GM12878 (cell line): ENCODE results near the gene BTBD9. TPM values are rescaled to one million over a fixed set of nuclear protein-coding genes. Genes with fewer than 3 reads are reported as not detected.

Experiments
- ATAC-seq: fragments of 200-7000 bp; cut with Tn5 transposase; 3 replicates; pipeline ENCODE4 v1.9.1; 2020; ENCODE audit warnings: mild to moderate bottlenecking, moderate library complexity
- BruUV-seq: library from RNA; stranded (reverse); fragments of 400-500 nt; replicated peaks from 2 replicates; lab custom pipeline; 2021; lab: Mats Ljungman, UMichigan
- CTCF ChIA-PET: fragments of 300-600 bp; sonication (Branson Sonifier 250); formaldehyde crosslinking; extraction: SDS; loops from one replicate; lab custom pipeline; 2021; ENCODE audit warnings: inconsistent platforms; lab: Yijun Ruan, JAX
- POLR2A ChIA-PET: fragments of 350-600 bp; formaldehyde crosslinking; extraction: SDS; loops from one replicate; lab custom pipeline; 2021; ENCODE audit warnings: inconsistent platforms; lab: Charles Lee
- RAD21 ChIA-PET: fragments of 300-600 bp; sonication (Branson Sonifier 250); formaldehyde crosslinking; loops from one replicate; lab custom pipeline; 2023; ENCODE audit warnings: antibody characterized with exemption; ENCODE audit not compliant: unreplicated experiment; lab: Charles Lee
- SMC1A ChIA-PET: fragments of 300-600 bp; sonication (Branson Sonifier 250); formaldehyde crosslinking; loops from one replicate; lab custom pipeline; 2023; ENCODE audit not compliant: unreplicated experiment, uncharacterized antibody; lab: Charles Lee
- DNase-seq: peaks from one replicate; pipeline ENCODE4 v3.0.0-alpha.2; 2011; ENCODE audit warnings: low read depth, low spot score
- FAIRE-seq: peaks from 3 replicates; lab custom pipeline; 2011; peaks lifted over from hg19 to GRCh38; lab: Jason Lieb, UNC
- H2AFZ ChIP-seq: 2 replicates; pipeline ENCODE4 v1.6.0; 2011; ENCODE audit warnings: low read depth, low read length, control low read depth; ENCODE audit not compliant: control insufficient read depth
- H3K27ac ChIP-seq: 2 replicates; pipeline ENCODE4 v1.5.1; 2011; ENCODE audit warnings: control low read depth; ENCODE audit not compliant: control insufficient read depth, insufficient read depth
- H3K27me3 ChIP-seq, 2 experiments: replicated peaks in 1 of 2; 2 replicates each; pipeline versions ENCODE4 v1.6.0 to v1.6.1; 2011; ENCODE audit warnings: low read length in 1 of 2; ENCODE audit not compliant: control insufficient read depth in 2 of 2, insufficient read depth in 2 of 2
- H3K36me3 ChIP-seq, 2 experiments: 2 replicates each; pipeline ENCODE4 v1.5.1; 2011; ENCODE audit warnings: low read length in 1 of 2; ENCODE audit not compliant: control insufficient read depth in 2 of 2, insufficient read depth in 2 of 2
- H3K4me1 ChIP-seq: 2 replicates; pipeline ENCODE4 v1.6.1; 2011; ENCODE audit warnings: mild to moderate bottlenecking, low read length, moderate library complexity, mixed read lengths; ENCODE audit not compliant: control insufficient read depth, insufficient read depth
- H3K4me2 ChIP-seq: 2 replicates; pipeline ENCODE4 v1.6.0; 2011; ENCODE audit warnings: control low read depth; ENCODE audit not compliant: control insufficient read depth, insufficient read depth
- H3K4me3 ChIP-seq: fragments of 200-600 bp; sonication (generic); 2 replicates; pipeline ENCODE4 v1.5.1; 2016
- H3K79me2 ChIP-seq: 2 replicates; pipeline ENCODE4 v1.6.0; 2011; ENCODE audit warnings: low read length; ENCODE audit not compliant: control insufficient read depth, insufficient read depth
- H3K9ac ChIP-seq: 2 replicates; pipeline ENCODE4 v1.8.0; 2011; ENCODE audit warnings: low read length, control low read depth, mixed read lengths; ENCODE audit not compliant: control insufficient read depth, insufficient read depth
- H3K9me3 ChIP-seq: replicated peaks from 3 replicates; pipeline ENCODE4 v1.5.1; 2011; ENCODE audit warnings: mild to moderate bottlenecking, low read length; ENCODE audit not compliant: control insufficient read depth, insufficient read depth
- H4K20me1 ChIP-seq: 2 replicates; pipeline ENCODE4 v1.6.0; 2011; ENCODE audit not compliant: control insufficient read depth, insufficient read depth
- BACH1 ChIP-seq: fragments of 450-650 bp; IDR thresholded peaks from 2 replicates; pipeline ENCODE4 v1.6.1; 2017; ENCODE audit warnings: mild to moderate bottlenecking, borderline replicate concordance
- CBX5 ChIP-seq: sonication (generic); IDR thresholded peaks from 2 replicates; pipeline ENCODE4 v1.6.1; 2016; ENCODE audit warnings: low read depth, moderate library complexity, mild to moderate bottlenecking, inconsistent platforms
- ETV6 ChIP-seq, 2 experiments: fragments of 450-650 bp in 1 of 2; IDR thresholded peaks in 1 of 2; conservative IDR thresholded peaks in 1 of 2; 2 replicates each; pipeline ENCODE4 v1.6.1; 2014; ENCODE audit warnings: antibody characterized with exemption in 1 of 2, borderline replicate concordance in 1 of 2, low read depth in 1 of 2, mild to moderate bottlenecking in 1 of 2, moderate library complexity in 1 of 2
- IKZF2 ChIP-seq, 2 experiments: fragments of 450-650 bp; IDR thresholded peaks; 2 replicates each; pipeline ENCODE4 v1.6.1; 2017; ENCODE audit warnings: mild to moderate bottlenecking in 2 of 2, moderate library complexity in 2 of 2
- IRF4 ChIP-seq: IDR thresholded peaks from 2 replicates; pipeline ENCODE4 v1.6.1; 2011; ENCODE audit warnings: low read depth, low read length
- KLF5 ChIP-seq: fragments of 450-650 bp; IDR thresholded peaks from 2 replicates; pipeline ENCODE4 v1.6.1; 2014; ENCODE audit warnings: mild to moderate bottlenecking; ENCODE audit not compliant: partially characterized antibody
- LARP7 ChIP-seq: fragments of 450-650 bp; IDR thresholded peaks from 2 replicates; pipeline ENCODE4 v1.6.1; 2017; ENCODE audit warnings: mild to moderate bottlenecking
- NFIC ChIP-seq: IDR thresholded peaks from 2 replicates; pipeline ENCODE4 v1.6.1; 2012; ENCODE audit warnings: low read depth, mild to moderate bottlenecking, inconsistent platforms, low read length, moderate library complexity
- RFX5 ChIP-seq: IDR thresholded peaks from 2 replicates; pipeline ENCODE4 v1.6.1; 2011; ENCODE audit warnings: low read depth, low read length, improper control_type of control experiment
- SMC3 ChIP-seq: IDR thresholded peaks from 2 replicates; pipeline ENCODE4 v1.6.1; 2011; ENCODE audit warnings: low read length, improper control_type of control experiment, borderline replicate concordance
- SPI1 ChIP-seq: IDR thresholded peaks from 2 replicates; pipeline ENCODE4 v1.6.1; 2011; ENCODE audit warnings: low read depth, mild to moderate bottlenecking, low read length, moderate library complexity, borderline replicate concordance; ENCODE audit not compliant: insufficient read depth
- STAT3 ChIP-seq: IDR thresholded peaks from 2 replicates; pipeline ENCODE4 v1.6.1; 2011; ENCODE audit warnings: low read depth, low read length, improper control_type of control experiment
- ZBED1 ChIP-seq: IDR thresholded peaks from 2 replicates; pipeline ENCODE4 v1.6.1; 2016; ENCODE audit warnings: borderline replicate concordance
- WGBS: methylation state at CpG from one replicate; pipeline ENCODE4 v1.1.6; 2016; ENCODE audit warnings: low lambda C conversion rate; ENCODE audit not compliant: insufficient replicate concordance, insufficient coverage; ENCODE audit errors: missing lambda C conversion rate; 5-methylcytosine and 5-hydroxymethylcytosine counted together
- in situ Hi-C: fragments of 300-500 bp; cut with MboI; formaldehyde crosslinking; loops from 9 replicates; pipeline ENCODE4 v1.14.3; 2018; ENCODE audit warnings: mixed read lengths
- intact Hi-C: fragments of 100-400 bp; cut with micrococcal nuclease; formaldehyde crosslinking; loops from one replicate; pipeline ENCODE4 v1.14.2; 2022; ENCODE audit not compliant: unreplicated experiment
- polyA plus RNA-seq, 11 experiments: library from polyadenylated mRNA; depleted of rRNA in 4 of 11; unstranded in 6 of 11; stranded (reverse) in 5 of 11; fragments of >200 nt; fragmentation: Nextera tagmentation in 4 of 11; fragmentation: Illumina TruSeq in 1 of 11; extraction: Ambion mirVana in 4 of 11; extraction: Trizol in 1 of 11; gene quantifications; 1 replicate in 1 of 11; 2 replicates in 10 of 11; pipeline versions ENCODE4 v1.2.1 to v1.2.3, GENCODE V29; 2011 to 2016; ENCODE audit warnings: inconsistent platforms in 2 of 11, missing spikeins in 2 of 11, low read depth in 1 of 11
- total RNA-seq, 4 experiments: library from RNA; depleted of rRNA in 3 of 4; stranded (reverse); fragments of >200 nt in 3 of 4; fragmentation: Illumina TruSeq in 1 of 4; extraction: Trizol in 1 of 4; gene quantifications; 2 replicates each; pipeline versions ENCODE4 v1.2.1 to v1.2.3, GENCODE V29; 2013 to 2021
- TF ChIP-seq, protein P1 (sequence below): IDR thresholded peaks from 2 replicates; pipeline ENCODE4 v1.6.1; 2011; ENCODE audit warnings: low read depth, mild to moderate bottlenecking, low read length, moderate library complexity, borderline replicate concordance; ENCODE audit errors: extremely low read depth
- TF ChIP-seq, protein P2 (sequence below): IDR thresholded peaks from 2 replicates; pipeline ENCODE4 v1.6.1; 2012; ENCODE audit warnings: low read length, inconsistent platforms

The BTBD9 gene
- total and polyA plus RNA-seq, 10 of the 15 experiments (the other 5 are each of a cell fraction or from before 2014, with no cell fraction given), result 0.22 to 8.6 (median 4.6) TPM

DNA sequence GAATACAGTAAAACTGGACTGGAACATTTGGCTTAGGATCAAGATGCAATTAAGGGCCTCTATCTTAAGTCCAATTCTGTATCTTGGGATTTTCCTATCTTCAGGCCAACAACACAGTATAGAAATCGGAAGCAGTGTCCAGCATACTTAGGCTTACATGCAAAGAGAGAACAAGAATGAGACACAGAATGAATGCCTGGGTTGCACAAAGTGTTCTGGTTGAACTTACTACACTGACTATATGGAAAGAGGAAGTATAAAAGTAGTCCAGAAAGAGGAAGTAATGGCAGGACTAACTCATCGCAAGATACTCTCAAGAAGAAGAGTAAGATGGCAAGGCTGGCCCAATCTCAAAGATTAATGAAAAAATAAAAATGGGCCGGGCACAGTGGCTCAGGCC is 87.6 kb downstream of the BTBD9 start:
- in situ Hi-C loops, result no loop called here
- POLR2A ChIA-PET, result no interaction called here
- TF ChIP-seq CBX5 (0 out of 2 replicates have a peak, but pooled peaks have one; percentile 47), ZBED1 (no peak), ETV6 (conservative IDR thresholded peaks at IDR 0.05 in 1 of 2, IDR thresholded peaks at IDR 0.05 in 1 of 2; ENCODE audit: borderline replicate concordance in 1 of 2, low read depth in 1 of 2) (0 out of 4 replicates have a peak, but pooled peaks of 1 of the 2 experiments have one; percentile 27), IKZF2 (IDR thresholded peaks at IDR 0.05) (peak; percentile 25 to 30; a peak in 1 of 4 replicates), SPI1 (peak; percentile 5; the same call in 1 of the 2 replicates), NFIC (0 out of 2 replicates have a peak, but pooled peaks have one; percentile 8)
- TF ChIP-seq, all 136 proteins: peak for 5
- no peaks in the 10 kb centered on the region; a peak in 1 of 4 replicates for H3K36me3 ChIP-seq
- 2% methylated on average over 3 of the region's 3 CpGs for WGBS
- no peak overlapping the region for H3K27ac ChIP-seq
- no peak overlapping the region for H2AFZ ChIP-seq
- H3K27me3 ChIP-seq, result no peaks in the 10 kb centered on the region
- intact Hi-C loops, result no loop called here
- H3K4me1 ChIP-seq, result no peaks in the 10 kb centered on the region
- ChIA-PET CTCF (interaction anchor here (1.5 kb wide), 1 partner anchor 19 kb away, joined by 5 read pairs; no protein-coding TSS in a partner anchor), SMC1A (no interaction called here), RAD21 (no interaction called here)
- no peak overlapping the region for H3K4me3 ChIP-seq
- no peaks in the 10 kb centered on the region for H4K20me1 ChIP-seq
- FAIRE-seq (no peak), ATAC-seq (peak; percentile 94), DNase-seq (peak; percentile 56)
- H3K9me3 ChIP-seq, result peaks cover 2% of the 10 kb centered on the region; the same call in 2 of the 3 replicates
- H3K79me2 ChIP-seq, result no peaks in the 10 kb centered on the region
- H3K9ac ChIP-seq, result no peak overlapping the region
- no TSS peak for BruUV-seq
- 0 out of 2 replicates have a peak overlapping the region, but pooled peaks have one; percentile 28 for H3K4me2 ChIP-seq

DNA sequence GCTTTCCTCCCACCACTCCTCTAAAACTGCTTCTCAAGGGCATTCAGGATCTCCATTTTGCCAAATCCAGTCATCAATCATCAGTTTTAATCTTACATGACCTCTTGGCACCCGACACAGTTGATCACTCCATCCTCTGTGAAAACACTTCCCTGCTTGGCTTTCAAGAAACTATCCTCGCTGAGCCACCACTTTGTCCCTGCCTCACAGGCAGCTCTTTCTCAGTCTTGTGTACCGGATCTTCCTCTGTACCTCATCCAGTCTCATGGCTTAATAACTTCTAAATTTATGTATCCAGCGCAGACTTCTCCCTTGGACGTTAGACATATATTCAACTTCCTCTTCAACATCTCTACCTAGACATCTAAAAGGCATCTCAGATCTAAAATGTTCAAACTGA is 89.9 kb downstream of the BTBD9 start:
- H3K9me3 ChIP-seq, result peaks cover 2% of the 10 kb centered on the region; the same call in 2 of the 3 replicates
- RAD21 ChIA-PET, result no interaction called here
- CTCF ChIA-PET, result no interaction called here
- H2AFZ ChIP-seq, result no peak overlapping the region
- intact Hi-C loops (no loop called here), in situ Hi-C loops (no loop called here)
- no peak for ATAC-seq
- SMC1A ChIA-PET, result interaction anchor here (2.4 kb wide), 1 partner anchor 20 kb away, joined by 10 read pairs; no protein-coding TSS in a partner anchor
- no peaks in the 10 kb centered on the region for H3K27me3 ChIP-seq
- POLR2A ChIA-PET, result no interaction called here
- TF ChIP-seq KLF5, result no peak
- TF ChIP-seq, protein P1, sequence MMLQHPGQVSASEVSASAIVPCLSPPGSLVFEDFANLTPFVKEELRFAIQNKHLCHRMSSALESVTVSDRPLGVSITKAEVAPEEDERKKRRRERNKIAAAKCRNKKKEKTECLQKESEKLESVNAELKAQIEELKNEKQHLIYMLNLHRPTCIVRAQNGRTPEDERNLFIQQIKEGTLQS, result no peak
- TF ChIP-seq BACH1, result no peak
- TF ChIP-seq, protein P2, sequence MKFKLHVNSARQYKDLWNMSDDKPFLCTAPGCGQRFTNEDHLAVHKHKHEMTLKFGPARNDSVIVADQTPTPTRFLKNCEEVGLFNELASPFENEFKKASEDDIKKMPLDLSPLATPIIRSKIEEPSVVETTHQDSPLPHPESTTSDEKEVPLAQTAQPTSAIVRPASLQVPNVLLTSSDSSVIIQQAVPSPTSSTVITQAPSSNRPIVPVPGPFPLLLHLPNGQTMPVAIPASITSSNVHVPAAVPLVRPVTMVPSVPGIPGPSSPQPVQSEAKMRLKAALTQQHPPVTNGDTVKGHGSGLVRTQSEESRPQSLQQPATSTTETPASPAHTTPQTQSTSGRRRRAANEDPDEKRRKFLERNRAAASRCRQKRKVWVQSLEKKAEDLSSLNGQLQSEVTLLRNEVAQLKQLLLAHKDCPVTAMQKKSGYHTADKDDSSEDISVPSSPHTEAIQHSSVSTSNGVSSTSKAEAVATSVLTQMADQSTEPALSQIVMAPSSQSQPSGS, result no peak
- no peak for TF ChIP-seq RFX5
- TF ChIP-seq SMC3, result no peak
- TF ChIP-seq IRF4, result no peak
- no peak for TF ChIP-seq LARP7
- no peak for TF ChIP-seq STAT3
- H3K9ac ChIP-seq, result no peak overlapping the region
- H3K4me1 ChIP-seq, result no peaks in the 10 kb centered on the region
- no peaks in the 10 kb centered on the region for H3K79me2 ChIP-seq
- no peak for DNase-seq
- WGBS, result 97% methylated on average over 5 of the region's 5 CpGs
- H3K36me3 ChIP-seq, result no peaks in the 10 kb centered on the region; a peak in 1 of 4 replicates
- FAIRE-seq, result no peak
- H3K4me2 ChIP-seq, result no peak overlapping the region
- no TSS peak for BruUV-seq
- H3K27ac ChIP-seq, result no peak overlapping the region
- no peak overlapping the region for H3K4me3 ChIP-seq
- H4K20me1 ChIP-seq, result no peaks in the 10 kb centered on the region
